GM19043 (cell line): ENCODE results near the gene NEK4.
"Not testable (repeated sequence)": the region's sequence is repeated elsewhere in the genome, so short reads cannot be mapped to it uniquely, and the experiment has no call there.

Source experiments
- ATAC-seq: cut with Tn5 transposase; IDR thresholded peaks from one replicate; pipeline ENCODE4 v1.9.1; 2021; ENCODE audit warnings: low read depth; ENCODE audit not compliant: unreplicated experiment

NEK4 gene

DNA sequence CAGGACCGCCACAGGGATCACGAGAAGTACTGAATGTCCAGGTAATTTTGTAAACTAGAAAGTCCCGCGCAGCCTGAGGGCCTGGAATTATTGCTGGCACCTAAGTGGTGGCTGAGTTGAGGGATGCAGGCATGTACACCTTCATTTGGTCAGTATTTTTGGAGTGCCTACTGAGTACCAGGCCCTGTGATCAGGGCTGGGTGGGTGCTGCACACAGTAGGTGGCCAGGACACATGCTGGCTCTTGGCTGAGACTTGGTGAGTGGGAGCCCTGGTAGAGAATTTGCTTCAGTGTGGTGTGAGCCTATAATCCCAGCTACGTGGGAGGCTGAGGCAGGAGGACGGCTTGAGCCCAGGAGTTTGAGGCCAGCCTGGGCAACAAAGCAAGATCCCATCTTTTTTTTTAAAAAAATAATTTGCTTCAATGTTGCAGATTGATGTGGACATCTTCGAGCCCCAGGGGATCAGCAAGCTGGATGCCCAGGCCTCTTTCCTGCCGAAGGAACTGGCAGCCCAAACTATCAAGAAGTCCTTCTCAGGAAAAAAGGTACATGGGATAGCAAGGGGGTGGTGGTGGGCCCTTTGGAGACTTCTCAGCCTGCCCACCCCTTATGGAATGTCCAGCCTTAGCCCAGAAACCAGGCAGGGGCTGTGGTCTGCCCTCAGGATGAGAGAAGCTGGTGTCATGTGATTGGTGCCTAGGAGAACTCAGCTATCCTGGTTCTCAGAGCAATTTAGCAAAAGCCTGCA is 9.3 kb upstream of the NEK4 start:
- ATAC-seq, result no peak

DNA sequence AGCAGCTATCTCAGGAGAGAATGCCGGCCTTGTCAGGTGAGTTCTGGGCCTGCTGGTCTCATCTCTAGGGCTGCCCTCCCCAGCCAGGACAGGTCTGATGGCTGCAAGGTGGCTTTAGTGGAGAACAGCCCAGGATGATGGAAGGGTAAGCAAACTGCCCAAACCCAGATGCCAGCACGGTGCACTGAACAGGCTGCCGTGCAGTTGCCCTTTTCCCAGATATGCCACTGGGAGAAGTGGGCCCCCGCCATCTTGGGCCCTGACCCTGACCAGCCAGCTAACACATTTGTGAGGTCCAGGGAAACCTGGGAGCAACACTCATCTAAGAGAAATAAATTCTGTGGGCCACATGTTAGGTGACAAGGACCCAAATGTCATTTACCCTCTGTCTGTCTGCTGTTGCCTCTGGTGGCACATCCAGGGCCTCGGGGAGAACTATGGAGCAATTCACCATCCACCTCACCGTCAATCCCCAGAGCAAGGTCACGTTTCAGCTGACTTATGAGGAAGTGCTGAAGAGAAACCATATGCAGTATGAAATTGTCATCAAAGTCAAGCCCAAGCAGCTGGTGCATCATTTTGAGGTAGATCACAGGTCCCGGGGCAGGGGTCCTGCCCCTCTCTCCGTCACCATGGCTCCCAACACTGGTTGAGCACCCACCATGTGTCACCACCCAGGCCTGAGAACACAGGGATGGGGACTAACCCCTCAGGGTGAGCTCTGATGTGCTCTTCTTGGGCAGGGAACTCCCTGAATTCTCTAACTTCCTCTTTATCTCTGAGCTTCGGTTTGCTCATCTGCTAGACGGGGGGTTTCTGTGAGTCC is 8.5 kb upstream of the NEK4 start:
- ATAC-seq, result peak; percentile 58

DNA sequence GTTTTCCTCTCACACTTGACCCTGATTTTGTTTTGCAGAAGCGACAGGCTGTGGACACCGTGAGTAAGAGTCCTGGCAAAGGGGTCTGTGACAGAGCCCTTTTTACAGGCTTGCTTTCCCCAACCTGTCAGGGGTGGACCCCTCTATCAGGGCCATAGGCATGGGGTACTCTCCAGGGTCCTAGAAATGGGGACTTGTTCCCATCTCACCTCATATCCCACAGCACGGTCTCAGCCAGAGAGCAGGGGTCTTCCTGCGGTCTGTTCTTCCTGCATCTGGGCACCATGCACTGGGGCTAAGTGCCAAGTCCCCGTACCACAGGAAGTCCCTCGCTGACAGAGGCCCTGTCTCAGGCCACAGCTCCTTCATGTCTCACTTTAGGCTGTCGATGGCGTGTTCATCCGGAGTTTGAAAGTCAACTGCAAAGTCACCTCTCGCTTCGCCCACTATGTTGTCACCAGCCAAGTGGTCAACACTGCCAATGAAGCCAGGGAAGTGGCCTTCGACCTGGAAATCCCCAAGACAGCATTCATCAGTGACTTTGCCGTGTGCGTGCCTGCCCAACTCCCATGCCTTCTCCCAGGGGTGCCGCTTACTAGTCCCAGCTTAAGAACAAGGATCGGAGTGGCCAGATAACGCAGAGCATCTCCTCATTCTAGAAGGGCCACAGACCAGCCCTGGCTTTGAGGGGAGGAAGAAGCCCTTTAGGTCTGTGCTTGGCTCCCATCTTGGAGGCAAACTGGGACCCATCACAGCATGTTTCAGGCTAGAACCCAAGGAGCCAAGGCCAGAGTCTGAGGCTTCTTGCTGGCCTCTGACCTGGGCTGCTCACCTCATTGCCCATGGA is 7.4 kb upstream of the NEK4 start:
- no peak for ATAC-seq

DNA sequence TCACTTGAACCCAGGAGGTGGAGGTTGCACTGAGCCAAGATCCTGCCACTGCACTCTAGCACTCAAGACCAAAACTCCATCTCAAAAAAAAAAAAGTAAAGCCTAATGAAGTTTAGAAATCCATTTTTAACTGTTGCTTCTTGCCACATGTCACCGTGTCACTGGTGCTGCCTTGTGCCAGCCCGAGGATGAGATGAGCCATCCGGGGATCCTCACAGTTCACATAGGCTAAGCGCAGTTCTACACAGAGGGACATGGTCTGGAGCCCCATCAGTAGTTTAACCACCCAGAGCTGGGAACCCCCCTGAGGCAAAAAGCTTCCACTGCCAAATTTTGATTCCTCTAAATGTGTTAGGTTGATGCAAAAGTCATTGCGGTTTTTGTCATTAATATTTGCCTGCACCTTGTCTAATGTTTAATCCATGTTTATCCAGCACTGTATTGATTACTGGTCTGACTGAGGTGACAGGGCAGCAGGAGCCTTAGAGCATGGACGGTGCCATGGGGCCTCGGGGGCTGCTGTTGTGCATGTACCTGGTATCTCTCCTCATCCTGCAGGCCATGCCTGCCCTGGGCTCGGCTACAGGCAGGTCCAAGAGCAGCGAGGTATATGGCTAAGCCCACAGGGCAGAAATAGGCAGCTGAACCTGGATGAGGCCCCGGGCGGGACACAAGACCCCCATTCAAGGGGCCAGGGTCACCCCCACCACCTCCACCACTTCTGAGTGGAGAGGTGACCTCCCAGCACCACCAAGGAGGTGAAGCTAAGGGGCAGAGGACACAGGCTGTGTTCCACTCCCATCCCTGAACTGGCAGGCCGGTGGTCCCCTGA is 6.6 kb upstream of the NEK4 start, which contains the start of gene ITIH1:
TSS of gene ITIH1 (plus strand) at position 473 of the 832 bp plus-strand sequence. CDS start at position 490, 17 bp downstream.
- ATAC-seq, result no peak

DNA sequence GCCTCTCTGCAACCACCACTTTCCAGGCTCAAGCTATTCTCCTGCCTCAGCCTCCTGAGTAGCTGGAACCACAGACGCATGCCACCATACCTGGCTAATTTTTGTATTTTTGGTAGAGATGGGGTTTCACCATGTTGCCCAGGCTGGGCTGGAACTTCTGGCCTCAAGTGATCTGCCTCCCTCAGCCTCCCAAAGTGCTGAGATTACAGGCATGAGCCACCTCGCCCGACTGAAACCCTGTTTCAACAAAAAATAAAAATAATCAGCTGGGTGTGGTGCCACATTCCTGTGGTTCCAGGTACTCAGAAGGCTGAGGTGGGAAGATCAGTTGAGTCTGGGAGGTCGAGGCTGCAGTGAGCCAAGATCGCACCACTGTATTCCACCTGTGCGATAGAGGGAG is 5.7 kb upstream of the NEK4 start:
- not testable (repeated sequence) for ATAC-seq

DNA sequence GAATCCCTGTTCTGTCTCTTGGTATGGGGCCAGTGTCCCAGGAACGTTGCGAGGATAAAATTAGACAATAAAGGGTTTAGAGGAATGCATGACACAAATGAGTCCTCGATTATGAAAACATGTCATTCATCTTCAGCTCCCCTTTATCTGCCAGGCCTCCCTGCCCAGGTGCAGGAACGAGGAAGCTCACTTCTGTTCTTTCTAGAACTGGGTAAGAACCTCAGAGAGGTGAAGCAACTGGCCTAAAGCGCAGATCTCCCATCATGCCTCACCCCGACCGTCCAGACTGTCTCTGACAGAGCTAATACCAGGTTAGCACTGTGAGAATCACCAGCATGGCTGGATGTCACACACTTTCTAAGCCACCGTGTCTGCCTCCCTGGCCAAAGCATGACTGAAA is 5.1 kb upstream of the NEK4 start:
- no peak for ATAC-seq

DNA sequence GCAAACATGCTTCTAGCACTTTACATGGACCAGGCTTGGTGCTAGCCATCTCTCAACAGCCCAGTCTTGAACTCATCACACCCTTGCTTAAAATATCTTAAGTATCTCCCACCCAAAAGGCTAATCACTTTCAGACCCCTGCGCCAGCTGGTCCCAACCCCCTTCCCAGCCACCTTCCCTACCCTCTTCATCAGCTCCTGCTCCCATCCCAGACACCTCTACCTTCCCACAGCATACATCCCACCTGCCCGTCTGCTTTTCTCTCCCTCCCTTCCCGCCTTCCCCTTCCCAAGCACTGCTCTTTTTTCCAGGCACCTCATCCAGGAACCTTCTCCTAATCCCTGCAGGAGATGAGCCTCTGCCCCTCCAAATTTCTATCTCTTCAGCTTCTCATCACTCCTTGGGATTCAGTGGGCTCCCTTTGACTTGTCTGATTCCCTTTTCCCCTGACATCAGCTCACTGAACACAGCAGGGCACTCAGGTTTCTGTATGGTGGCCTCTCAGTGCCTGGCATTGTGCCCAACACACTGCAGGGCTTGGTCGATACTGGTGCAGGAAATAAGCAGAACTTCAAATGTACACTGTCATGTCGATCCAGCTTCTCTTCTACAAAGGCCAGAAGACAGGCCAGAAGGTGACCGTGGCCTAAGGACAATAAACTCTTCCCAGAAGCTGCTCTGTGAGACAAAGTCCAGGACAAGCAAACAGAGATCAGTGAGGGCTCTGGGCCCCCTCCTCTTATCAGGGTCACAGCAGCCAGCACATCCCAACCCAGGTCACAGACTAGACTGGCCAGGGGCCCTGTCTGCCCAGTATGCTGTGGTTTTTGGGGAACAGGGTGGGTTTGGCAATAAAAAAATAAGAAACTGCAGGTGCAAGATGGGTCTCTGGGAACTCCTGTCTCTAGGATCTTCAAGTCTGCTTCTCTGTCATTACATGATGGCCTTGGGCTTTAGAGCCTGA is 4.4 kb upstream of the NEK4 start:
- no peak for ATAC-seq

DNA sequence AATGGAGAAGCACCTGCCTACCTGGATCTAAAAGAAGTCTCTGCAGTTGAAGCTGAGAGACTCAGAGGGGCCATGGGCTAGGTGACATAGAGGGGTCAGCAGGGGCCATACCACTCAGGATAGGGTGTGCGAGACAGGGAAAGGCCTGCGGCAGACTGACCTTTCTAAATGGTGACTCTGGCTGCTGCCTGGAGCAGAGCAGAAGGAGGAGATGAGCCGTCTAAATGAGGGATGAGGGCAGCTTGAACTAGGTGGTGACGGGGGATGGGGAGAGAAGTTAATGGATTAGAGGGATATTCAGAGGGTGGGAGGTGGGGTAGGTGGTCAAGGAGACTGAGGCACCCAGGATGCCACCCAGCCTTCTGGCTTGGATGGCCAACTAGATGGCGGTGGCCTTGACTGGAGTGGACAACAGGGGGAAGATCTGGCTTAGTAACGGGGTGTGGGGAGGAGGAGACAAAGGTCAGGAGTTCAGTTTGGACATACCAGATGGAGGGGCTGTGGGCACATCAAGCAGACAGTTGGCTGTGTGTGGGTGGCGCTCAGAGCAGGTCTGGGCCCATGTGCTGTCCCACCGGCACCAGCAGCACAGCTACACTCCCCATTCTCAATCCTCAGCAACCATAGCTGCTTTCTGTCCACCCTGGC is 3.5 kb upstream of the NEK4 start:
- no peak for ATAC-seq

DNA sequence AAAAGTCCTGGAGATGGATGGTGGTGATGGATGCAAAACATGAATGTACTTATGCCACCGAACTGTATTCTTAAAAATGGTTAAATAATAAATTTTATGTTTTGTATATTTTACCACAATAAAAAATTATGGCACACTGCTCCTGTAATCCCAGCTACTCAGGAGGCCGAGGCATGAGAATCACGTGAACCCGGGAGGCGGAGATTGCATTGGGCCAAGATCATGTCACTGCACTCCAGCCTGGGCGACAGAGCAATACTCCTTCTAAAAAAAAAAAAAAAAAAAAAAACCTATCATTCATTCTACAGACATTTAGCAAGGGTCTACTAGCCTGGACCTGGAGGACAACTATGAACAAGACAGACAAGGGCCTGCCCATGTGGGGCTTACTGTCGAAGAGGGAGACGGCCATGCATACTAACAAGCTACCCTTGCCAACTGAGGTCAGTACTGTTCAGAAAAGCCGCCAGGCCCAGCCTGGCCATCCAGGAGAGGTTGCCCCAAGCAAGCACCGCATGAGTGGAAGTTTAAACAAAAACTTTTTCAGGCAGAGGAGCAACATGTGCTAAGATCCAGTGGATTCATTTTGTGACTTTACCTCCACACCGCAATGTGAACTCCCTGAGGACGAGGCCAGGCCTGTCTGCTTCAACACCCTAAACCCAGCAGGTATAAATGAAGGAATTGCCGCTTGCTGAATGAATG is 2.8 kb upstream of the NEK4 start:
- no peak for ATAC-seq

DNA sequence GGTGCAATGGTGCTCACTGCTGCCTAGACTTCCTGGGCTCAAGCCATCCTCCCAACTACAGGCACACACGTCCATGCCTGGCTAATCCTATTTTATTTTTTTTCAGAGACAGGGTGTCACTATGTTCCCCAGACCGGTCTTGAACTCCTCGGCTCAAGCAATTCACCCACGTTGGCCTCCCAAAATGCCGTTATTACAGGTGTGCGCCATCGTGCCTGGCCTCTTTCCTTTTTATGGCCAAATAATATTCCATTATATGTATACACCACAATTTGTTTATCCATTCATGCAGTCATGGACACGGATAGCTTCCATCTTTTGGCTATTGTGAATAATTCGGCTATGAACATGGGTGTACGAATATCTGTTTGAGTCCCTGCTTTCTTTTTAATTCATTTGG is 962 bp upstream of the NEK4 start:
- no peak for ATAC-seq

DNA sequence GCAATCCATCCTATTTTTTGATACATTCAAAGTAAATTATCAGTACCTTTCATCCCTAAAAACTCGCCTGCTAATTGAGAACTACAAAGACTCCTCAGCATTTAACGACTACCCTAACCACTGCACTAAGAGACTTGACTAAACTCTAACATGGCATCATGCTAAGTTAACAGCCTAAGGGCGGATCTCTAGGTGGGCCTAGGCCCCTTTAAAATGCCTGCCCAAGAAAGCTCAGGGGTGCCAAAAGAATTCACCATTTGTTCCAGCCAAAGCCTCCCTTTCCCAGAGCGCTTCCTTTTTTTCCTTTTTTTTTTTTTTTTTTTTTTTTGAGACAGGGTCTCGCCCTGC is 568 bp upstream of the NEK4 start:
- ATAC-seq, result no peak

DNA sequence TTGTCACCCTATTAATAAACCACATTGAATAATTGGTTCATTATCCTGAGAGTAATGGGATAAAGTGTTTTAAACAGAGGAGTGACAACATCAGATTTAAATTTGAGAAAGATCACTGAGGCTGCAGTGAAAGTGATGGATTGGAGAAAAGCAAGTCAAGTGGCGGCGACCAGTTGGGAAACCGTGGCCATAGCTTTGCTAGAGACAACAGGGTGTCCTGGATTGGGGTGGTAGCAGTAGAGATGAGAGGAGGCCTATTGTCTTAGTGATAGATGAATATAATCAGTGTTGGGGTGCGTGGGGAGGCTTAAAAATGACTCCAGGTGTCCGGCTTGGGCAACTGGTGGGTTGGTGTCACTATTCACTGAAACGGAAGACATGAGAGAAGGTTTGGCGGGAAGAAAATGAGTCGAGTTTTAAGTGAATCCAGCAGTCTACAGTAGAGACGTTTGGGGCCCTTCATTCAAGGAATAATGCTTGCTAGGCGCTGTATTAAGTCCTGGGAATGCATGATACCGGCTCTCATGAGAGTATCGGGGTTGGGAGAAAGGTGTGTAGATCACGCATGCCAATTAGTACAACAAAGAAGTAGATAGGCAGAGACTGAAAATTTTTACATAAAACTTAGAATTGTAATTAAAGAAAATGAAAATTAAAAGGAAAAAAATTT is 819 bp downstream of the NEK4 start:
- no peak for ATAC-seq

DNA sequence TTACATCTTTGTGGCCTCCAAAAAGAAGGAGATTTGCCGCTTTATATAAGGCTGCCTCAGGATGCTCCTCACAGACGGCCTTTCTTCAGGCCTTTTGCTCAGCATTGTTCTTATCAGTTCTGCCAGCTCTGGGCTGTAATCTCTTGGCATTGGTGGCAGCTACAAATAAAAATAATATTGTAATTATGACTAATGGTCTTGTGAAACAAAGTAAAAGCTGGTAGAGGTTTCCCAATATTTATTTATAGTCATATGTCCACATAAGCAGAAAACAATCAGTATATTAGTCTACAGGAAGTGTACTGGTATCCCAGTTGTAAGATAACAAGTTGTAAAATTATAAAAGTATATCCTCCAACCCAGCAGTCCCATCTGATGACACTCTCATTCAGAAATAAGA is 7.3 kb downstream of the NEK4 start:
- ATAC-seq, result no peak

DNA sequence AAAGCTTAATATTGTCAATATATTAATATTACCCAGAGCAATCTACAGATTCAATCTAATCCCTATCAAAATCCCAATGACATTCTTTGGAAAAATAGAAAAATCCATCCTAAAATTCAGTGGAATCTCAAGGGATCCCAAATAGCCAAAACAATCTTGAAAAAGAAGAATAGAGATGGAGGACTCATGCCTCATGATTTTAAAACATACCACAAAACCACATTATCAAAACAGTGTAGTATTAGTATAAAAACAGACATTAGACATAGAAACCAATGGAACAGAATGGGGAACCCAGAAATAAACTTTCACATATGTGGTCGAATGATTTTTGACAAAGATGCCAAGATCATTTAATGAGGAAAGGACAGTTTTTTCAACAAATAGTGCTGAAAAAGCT is 14.6 kb downstream of the NEK4 start:
- no peak for ATAC-seq

DNA sequence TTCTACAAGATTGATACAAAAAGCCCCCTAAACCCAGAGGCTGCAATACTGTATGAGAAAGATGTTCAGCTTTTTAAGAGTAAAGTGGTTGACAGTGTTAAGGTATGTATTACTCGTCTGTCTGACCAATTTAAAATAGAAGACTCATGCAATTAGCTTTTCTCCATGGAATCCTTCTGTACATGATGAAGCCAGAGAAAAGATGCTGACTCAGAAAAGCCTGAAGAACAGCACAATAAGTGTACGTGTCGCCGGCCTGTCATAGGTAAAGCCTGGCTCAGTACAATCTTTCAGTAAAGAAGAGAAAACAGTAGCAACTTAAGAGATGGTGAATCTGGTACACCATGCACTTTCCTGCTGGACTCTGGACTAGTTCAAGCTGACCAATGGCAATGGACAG is 16.4 kb downstream of the NEK4 start:
- no peak for ATAC-seq

DNA sequence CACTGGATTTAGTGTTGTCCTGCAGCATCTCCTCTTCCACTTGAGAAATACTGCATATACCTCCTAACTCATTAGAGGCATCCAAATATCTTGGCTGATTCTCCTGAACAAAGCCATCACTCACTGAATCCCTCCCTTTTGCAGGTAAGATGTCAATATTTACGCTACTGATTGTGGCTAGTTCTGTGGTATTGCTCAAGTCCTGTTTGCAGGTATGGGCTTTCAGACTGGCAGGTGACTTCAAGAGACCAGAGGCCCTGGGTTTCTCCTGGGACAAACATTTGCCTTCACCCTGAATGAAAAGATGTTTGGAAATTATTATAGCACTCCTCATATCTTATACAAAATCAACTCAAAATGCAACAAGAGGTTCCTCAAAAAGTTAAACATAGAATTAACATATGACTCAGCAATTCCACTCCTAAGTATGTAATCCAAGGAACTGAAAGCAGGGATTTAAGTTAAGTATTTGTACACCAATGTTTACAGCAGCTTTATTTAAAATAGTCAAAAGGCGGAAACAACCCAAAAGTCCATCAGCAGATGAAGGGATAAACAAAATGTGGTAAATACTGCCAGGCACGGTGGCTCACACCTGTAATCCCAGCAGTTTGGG is 18.6 kb downstream of the NEK4 start:
- ATAC-seq, result no peak

DNA sequence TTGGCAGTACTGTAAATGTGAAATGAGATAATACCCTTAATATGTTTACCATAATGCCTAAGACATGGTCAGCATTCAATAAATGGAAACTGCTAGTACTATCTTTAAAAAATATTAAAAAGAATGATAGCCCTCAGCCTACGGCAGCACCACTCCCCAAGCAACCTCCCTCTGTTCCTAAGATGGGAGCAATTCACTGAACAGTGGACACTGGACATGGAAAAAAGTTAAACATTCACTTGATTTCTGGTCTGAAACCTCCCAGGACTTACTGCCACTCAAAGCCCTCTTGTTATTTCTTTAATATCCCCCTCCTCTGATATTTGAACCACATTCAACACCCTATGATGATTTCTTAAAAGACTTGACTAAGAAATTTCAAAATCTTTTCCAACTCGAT is 27.0 kb downstream of the NEK4 start:
- ATAC-seq, result no peak
